ENCODE results near the gene SETD1A.
A peak's percentile ranks its signal among the peaks of the same experiment; 100 is the strongest.

The SETD1A gene

GRCh38 chr16:30956601-30957455 lies 726 bp upstream of the SETD1A start:
- peak; percentile 85 for DNase-seq

- DNase-seq = no peak
Observed at GRCh38 chr16:30958175-30959079, 873 bp downstream of the SETD1A start.

DNA sequence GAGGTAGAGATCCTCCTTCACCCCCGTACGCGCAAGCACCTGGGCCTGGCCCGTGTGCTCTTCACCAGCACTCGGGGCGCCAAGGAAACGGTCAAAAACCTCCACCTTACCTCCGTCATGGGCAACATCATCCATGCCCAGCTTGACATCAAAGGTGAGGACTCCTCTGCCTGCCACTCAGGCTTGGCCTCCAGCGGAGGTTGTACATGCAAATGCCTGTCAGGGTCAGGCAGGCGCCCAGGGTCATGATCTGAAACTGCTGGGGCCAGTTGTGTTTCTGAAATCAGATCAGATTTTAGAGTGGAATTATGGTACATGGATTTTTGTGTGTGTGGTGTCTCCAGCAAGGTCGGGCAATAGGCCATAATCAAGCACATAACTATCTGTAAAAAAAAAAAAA lies 3.8 kb downstream of the SETD1A start:
- no peak for DNase-seq

DNA sequence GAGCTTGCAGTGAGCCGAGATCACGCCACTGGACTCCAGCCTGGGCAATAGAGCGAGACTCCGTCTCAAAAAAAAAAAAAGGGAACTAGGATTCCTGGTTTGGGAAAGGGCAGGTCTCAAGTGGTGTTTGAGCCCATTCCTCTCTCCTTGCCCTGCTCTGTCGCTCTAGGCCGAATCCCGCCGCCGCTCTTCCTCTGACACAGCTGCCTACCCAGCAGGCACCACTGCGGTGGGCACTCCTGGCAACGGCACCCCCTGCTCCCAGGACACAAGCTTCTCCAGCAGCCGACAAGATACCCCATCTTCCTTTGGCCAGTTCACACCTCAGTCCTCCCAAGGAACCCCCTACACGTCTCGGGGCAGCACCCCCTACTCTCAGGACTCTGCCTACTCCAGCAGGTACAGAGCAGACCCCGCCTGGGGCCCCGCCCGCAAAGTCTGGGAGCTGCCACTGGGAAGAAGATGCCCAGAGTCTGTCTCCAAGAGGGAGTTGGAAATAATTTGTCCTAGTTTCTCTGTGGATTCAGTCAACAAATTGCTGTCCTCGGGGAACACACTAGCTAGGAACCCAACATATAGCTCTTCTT lies 6.5 kb downstream of the SETD1A start:
- DNase-seq = no peak

DNA sequence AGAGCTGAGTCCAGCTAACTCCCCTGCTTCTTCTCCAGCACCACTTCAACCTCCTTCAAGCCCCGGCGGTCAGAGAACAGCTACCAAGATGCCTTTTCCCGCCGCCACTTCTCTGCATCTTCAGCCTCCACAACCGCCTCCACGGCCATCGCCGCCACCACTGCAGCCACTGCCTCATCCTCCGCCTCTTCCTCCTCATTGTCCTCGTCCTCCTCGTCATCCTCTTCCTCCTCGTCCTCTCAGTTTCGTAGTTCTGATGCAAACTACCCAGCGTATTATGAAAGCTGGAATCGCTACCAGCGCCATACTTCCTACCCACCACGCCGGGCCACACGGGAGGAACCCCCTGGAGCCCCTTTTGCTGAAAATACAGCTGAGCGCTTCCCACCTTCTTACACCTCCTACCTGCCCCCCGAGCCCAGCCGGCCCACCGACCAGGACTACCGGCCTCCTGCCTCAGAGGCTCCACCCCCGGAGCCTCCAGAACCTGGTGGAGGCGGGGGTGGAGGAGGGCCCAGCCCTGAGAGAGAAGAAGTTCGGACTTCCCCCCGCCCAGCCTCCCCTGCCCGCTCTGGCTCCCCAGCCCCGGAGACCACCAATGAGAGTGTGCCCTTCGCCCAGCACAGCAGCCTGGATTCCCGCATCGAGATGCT lies 7.1 kb downstream of the SETD1A start:
- DNase-seq = no peak

GRCh38 chr16:30965436-30965835 lies 7.9 kb downstream of the SETD1A start:
- no peak for DNase-seq

GRCh38 chr16:30966033-30966619 lies 8.6 kb downstream of the SETD1A start:
- no peak for DNase-seq

DNA sequence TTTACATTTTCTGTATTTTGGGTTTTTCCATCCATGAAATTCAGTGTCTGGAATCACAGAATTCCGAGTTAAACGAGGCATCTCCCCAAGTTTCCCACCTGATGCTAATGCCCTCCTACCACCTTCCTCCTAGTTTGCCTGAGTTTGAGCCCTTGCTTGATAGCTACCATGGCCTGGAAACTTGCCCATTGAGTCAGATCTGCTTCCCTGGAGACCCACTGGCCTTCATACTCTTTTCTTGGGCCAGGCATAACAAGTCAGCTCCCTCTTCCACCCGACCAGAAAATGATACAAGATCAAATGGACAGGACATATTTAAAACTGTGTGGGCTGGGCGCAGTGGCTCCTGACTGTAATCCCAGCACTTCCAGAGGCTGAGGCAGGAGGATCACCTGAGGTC lies 10.2 kb downstream of the SETD1A start:
- DNase-seq = no peak

DNA sequence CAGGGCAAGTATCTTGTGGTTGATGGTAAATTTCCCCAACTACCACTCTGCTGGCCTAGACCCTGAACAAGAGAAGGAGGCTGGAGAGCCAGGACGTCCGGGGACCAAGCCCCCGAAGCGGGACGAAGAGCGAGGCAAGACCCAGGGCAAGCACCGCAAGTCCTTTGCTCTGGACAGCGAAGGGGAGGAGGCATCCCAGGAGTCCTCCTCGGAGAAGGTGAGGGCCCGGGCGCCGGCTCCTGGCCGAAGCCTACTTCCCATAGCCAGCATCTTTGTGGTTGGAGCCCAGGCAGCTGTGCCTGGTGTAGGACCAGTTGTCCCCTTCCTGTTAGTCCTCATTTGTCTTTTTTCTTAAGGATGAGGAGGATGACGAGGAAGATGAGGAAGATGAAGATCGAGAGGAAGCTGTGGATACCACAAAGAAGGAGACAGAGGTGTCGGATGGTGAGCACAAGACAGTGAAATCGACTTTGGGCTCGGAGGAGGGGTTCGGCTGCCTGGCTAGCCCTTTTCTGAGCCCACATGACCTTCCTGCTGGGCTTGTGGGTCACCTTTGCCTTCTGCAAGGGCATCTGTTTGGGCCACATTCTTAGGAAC lies 11.8 kb downstream of the SETD1A start:
- DNase-seq = no peak

DNA sequence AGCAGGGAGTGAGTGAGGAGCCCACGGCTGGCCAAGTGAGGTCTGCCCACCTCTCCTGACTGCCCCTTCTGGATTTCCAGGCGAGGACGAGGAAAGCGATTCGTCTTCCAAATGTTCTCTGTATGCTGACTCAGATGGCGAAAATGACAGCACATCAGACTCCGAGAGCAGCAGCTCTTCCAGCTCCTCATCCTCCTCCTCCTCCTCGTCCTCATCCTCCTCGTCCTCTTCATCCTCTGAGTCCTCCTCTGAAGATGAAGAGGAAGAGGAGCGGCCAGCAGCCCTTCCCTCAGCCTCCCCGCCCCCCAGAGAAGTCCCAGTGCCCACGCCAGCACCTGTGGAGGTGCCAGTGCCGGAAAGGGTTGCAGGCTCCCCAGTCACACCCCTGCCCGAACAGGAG lies 13.7 kb downstream of the SETD1A start:
- no peak for DNase-seq

GRCh38 chr16:30972872-30973271 lies 15.3 kb downstream of the SETD1A start:
- DNase-seq = no peak

DNA sequence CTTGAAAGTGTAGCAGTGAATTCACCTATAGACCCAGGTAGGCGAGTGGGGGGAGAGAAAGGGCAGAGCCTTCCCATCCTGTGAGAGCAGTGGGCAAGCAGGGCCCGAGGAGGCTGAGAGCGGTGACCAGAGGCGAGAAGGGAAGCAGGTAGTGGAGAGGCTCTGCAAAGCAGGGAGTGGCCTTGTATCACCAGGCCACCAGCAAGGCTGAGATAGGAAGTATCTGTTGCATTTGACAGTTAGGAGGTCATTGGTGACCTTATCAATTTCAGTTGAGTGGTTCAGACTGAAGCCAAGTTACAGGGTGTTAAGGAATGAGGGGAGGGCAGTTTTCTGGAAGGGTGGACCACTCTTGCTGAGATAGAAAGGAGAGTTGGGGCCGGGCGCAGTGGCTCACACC lies 16.8 kb downstream of the SETD1A start:
- no peak for DNase-seq

GRCh38 chr16:30976486-30976885 lies 18.9 kb downstream of the SETD1A start:
- DNase-seq = no peak

GRCh38 chr16:30977502-30977901 lies 19.9 kb downstream of the SETD1A start:
- DNase-seq = no peak

- DNase-seq = no peak
Observed at GRCh38 chr16:30979170-30980022, 21.8 kb downstream of the SETD1A start.

DNA sequence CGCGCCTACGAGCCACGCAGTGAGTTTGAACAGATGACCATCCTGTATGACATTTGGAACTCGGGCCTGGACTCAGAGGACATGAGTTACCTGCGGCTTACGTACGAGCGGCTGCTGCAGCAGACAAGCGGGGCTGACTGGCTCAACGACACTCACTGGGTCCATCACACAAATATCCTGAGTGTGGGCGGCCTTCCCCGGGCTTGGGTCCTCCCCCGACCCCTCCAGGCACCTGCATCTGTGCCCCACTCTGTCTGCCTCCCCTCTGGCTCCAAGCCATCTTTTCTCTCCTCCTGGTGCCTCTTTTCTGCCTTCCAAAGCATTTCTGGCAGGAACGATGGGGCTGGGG lies 22.4 kb downstream of the SETD1A start:
- no peak for DNase-seq

- DNase-seq = no peak
Observed at GRCh38 chr16:30980434-30980833, 22.9 kb downstream of the SETD1A start.

DNA sequence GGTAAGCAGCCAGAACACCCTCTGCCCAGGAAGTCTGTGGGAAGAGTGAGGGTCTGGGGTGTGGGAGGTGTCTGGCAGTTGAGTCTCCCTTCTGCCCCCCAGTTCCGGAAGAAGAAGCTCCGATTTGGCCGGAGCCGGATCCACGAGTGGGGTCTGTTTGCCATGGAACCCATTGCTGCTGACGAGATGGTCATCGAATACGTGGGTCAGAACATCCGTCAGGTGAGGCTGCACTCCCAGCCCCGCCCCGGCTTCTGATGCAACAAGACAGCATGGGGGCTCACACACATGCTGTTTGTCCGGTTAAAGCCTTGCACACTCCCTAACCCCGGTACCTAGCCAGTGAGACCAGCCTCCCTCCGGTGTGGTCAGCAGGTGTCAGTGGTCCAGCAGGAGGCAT lies 23.4 kb downstream of the SETD1A start:
- DNase-seq = no peak

DNA sequence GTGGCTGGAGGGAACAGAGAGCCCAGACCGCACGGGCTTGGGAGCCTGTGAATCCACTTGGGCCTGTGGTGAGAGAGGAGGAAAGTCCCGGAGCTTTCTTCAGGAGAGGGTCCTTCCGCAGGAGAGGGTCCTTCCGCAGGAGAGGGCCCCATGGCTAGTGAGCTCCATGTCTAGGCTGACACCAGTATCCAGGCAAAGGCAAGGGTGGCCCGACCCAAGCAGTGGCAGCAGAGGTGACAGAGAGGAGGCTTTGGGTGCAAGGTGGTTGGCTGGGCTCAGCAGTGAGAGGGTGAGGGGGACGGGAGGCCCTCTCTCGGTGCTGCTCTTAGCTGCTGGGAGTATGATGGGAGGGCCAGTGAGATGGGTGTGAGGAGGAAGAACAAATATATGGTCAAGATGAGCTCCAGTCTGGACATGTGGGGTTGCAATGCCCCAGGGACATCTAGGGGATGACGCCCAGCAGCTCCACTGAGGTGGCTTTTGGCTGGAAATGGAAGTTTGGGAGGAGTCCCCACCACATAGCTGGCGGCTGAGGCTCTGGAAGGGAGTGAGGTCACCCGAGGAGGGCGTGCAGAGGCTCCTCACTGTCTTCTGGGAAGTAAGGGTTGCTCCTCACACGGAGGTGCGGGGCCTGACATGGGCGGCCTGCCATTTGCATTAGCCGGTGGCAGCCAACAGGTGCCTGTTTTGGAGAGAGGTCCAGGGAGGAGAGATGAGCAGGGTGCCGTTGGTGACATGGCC lies 25.2 kb downstream of the SETD1A start:
- DNase-seq = no peak

DNA sequence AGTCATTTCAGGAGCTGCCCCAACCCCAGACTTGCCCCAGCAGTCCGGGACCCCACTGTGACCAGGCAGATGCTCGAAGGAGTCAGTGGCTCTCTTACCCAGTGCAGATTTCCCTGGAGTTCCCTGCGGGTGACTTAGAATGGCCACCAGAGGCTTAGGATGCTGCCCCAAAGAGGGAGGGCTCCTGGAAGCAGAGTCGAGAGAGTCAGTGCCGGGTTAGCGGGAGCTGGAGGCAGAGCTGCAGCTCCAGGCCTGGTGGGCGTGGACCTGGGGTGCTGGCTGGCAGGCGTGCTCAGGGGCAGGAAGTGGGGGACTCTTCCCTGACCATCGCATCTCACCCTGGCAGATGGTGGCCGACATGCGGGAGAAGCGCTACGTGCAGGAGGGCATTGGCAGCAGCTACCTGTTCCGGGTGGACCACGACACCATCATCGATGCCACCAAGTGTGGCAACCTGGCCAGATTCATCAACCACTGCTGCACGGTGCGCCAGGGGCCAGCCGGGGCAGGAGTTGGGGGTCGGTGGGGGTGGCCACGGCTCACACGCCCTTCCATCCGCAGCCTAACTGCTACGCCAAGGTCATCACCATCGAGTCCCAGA lies 25.8 kb downstream of the SETD1A start:
- no peak for DNase-seq

Data from activated CD4-positive, CD25-positive, alpha-beta regulatory T cell treated with anti-CD3 and anti-CD28 coated beads, Interleukin-2, amount 50 U/mL, for 72 hours (primary cell).